HUES6 (cell line): ENCODE data around the gene H2BK1.

Experiments used
- H3K27ac ChIP-seq: 2 replicates; pipeline ENCODE4 v1.7.0; 2013; ENCODE audit warnings: low read depth, mild to moderate bottlenecking, low read length, inconsistent platforms
- H3K27me3 ChIP-seq: 2 replicates; pipeline ENCODE4 v1.6.1; 2013; ENCODE audit warnings: low read length; ENCODE audit not compliant: control insufficient read depth, insufficient read depth
- H3K36me3 ChIP-seq: 2 replicates; pipeline ENCODE4 v1.6.1; 2013; ENCODE audit warnings: low read length; ENCODE audit not compliant: control insufficient read depth, insufficient read depth
- H3K4me1 ChIP-seq: 2 replicates; pipeline ENCODE4 v1.6.1; 2013; ENCODE audit warnings: low read length; ENCODE audit not compliant: control insufficient read depth, insufficient read depth
- H3K4me3 ChIP-seq: 2 replicates; pipeline ENCODE4 v1.5.1; 2013; ENCODE audit warnings: low read depth, low read length
- H3K9ac ChIP-seq: one replicate; pipeline ENCODE4 v1.6.1; 2013; ENCODE audit warnings: mild to moderate bottlenecking, low read length
- H3K9me3 ChIP-seq: 2 replicates; pipeline ENCODE4 v1.6.1; 2013; ENCODE audit warnings: low read depth, low read length; ENCODE audit not compliant: control insufficient read depth, insufficient read depth

H2BK1 gene

DNA sequence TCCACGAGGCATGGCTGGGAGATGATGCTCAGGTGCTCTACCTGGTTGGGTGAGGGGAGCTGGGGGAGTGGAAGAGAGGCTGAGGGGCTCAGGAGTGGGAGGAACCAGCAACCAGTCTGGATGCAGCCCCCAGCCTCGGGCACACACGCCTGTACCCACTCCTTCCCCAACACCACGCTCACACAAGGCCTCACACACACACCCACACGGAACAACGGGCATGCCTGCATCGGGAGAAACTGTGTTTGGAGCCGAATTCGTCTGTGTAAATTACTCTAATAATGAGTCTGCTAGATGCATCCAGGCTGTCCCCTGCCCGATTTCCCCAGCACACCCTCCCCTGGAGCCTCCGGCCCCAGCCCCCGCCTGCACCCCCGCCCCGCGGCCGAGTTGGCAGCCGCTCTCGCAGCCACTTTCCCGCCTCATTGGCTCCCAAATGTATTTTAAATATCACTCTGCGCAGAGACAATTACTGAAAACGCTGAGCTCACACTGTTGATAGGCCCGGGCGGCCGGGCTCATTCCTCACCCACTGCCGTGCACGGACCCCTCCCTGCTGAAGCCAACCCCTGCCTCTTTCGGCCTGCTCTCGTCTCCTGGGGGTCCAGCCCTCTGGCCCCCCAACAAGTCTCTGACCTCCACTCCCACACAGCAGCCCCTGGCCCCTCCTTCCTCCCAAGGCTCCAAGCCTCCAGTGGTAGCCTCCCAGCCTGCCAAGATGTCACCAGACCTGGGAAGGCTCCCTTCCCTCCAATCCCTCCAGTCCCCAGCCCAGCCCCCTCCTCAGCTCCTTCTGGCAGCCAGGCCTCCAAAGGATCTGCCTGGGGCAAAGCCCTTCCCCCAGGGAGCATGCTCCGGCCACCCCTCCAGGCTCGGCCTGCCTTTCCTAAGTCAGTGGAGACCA lies 11.1 kb downstream of the H2BK1 start:
- Histone ChIP-seq H3K9ac (no peak overlapping the region), H3K36me3 (no peaks in the 10 kb centered on the region), H3K4me1 (peaks cover 14% of the 10 kb centered on the region), H3K27me3 (peaks cover 41% of the 10 kb centered on the region), H3K9me3 (no peaks in the 10 kb centered on the region), H3K4me3 (no peak overlapping the region), H3K27ac (no peak overlapping the region)

GRCh38 chr7:151197932-151198331 lies 12.4 kb downstream of the H2BK1 start:
- Histone ChIP-seq H3K27me3 (peaks cover 38% of the 10 kb centered on the region), H3K9ac (no peak overlapping the region), H3K4me1 (peaks cover 14% of the 10 kb centered on the region), H3K4me3 (no peak overlapping the region), H3K9me3 (no peaks in the 10 kb centered on the region), H3K27ac (no peak overlapping the region), H3K36me3 (no peaks in the 10 kb centered on the region)

GRCh38 chr7:151195616-151196450 lies 14.5 kb downstream of the H2BK1 start:
- Histone ChIP-seq H3K4me1 (peaks cover 14% of the 10 kb centered on the region), H3K27ac (no peak overlapping the region), H3K27me3 (peaks cover 40% of the 10 kb centered on the region), H3K9ac (no peak overlapping the region), H3K9me3 (no peaks in the 10 kb centered on the region), H3K4me3 (no peak overlapping the region), H3K36me3 (no peaks in the 10 kb centered on the region)

DNA sequence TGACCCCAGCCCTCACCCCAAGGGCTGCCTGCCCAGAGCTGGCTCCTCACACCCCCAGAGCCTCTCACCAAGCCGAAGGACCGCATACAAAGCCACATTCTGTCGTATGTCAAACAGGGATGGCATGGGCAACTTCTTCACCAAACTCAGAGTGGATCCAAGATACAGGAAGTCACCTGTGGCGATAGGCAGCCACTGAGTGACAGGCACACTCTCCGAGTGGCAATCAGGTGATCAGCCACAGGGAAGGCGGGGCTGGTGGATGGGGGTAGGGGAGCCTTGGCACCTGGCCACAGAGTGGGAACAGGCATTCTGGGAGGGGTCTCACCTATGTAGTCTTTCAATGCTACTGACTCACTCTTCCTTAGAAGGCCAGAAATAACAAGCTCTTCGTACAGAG lies 16.1 kb downstream of the H2BK1 start:
- H3K4me3 ChIP-seq = no peak overlapping the region
- peaks cover 51% of the 10 kb centered on the region for H3K27me3 ChIP-seq
- H3K9ac ChIP-seq = no peak overlapping the region
- H3K9me3 ChIP-seq = no peaks in the 10 kb centered on the region
- H3K36me3 ChIP-seq = no peaks in the 10 kb centered on the region
- peaks cover 2% of the 10 kb centered on the region; the same call in 1 of the 2 replicates for H3K4me1 ChIP-seq
- H3K27ac ChIP-seq = no peak overlapping the region

GRCh38 chr7:151193203-151193978 lies 16.9 kb downstream of the H2BK1 start:
- no peaks in the 10 kb centered on the region for H3K9me3 ChIP-seq
- no peaks in the 10 kb centered on the region for H3K4me1 ChIP-seq
- H3K4me3 ChIP-seq = no peak overlapping the region
- H3K27ac ChIP-seq = no peak overlapping the region
- H3K27me3 ChIP-seq = peaks cover 44% of the 10 kb centered on the region
- no peaks in the 10 kb centered on the region for H3K36me3 ChIP-seq
- no peak overlapping the region for H3K9ac ChIP-seq

GRCh38 chr7:151192002-151192539 lies 18.2 kb downstream of the H2BK1 start:
- H3K27ac ChIP-seq = no peak overlapping the region
- H3K9me3 ChIP-seq = no peaks in the 10 kb centered on the region
- H3K36me3 ChIP-seq = no peaks in the 10 kb centered on the region
- no peak overlapping the region for H3K4me3 ChIP-seq
- no peaks in the 10 kb centered on the region for H3K4me1 ChIP-seq
- peaks cover 42% of the 10 kb centered on the region for H3K27me3 ChIP-seq
- no peak overlapping the region for H3K9ac ChIP-seq

DNA sequence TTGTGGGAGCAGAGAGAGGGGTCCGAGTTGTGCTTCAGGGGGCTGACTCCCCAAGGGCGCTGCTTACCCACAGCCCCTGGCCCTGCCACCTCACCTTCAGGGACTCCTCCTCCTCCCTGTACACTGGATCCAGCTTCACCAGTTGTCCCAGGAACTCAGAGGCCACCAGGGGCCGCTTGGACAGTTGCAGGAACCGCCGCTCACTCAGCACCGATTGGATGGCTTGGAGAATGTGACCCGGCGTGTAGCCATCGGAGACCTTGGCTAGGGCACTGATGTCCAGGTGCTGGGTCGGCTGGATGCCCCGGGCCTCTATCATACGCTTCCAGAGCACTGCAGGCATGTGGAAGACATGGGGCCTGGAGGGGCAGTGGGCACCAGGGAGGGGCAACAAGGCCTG lies 18.7 kb downstream of the H2BK1 start:
- Histone ChIP-seq H3K4me3 (no peak overlapping the region), H3K4me1 (no peaks in the 10 kb centered on the region), H3K9me3 (no peaks in the 10 kb centered on the region), H3K27me3 (peaks cover 36% of the 10 kb centered on the region), H3K9ac (no peak overlapping the region), H3K36me3 (no peaks in the 10 kb centered on the region), H3K27ac (no peak overlapping the region)

DNA sequence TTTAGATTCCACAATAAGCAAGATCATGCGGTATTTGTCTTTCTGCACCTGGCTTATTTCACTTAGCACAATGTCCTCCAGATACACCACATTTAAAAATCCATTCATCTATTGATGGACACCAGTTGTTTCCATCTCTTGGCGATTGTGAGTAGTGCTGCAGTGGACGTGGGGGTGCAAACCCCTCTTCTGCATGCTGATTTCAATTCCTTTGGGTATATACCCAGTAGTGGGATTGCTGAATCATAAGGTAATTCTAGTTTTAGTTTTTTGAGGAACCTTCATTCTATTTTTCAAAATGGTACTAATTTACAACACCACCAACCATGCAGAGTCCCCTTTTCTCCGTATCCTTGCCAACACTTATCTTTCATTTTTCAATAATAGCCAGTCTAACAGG lies 21.2 kb downstream of the H2BK1 start:
- no peaks in the 10 kb centered on the region for H3K9me3 ChIP-seq

DNA sequence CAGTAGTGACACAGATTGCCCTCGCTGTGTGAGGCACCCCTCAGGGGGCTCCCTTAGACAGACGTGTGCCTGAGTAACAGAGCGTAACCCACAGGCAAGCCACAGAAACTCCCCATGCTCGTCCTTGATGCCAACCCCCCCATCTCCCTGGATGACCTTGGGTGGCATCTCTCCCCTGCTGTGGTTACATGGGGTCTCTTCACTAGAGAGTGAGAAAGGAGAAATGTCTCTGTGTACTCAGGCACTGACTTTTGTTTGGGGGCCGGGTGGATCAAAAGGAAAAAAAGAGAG lies 22.1 kb downstream of the H2BK1 start:
- Histone ChIP-seq H3K9me3 (no peaks in the 10 kb centered on the region), H3K27ac (no peak overlapping the region), H3K9ac (no peak overlapping the region), H3K27me3 (peaks cover 13% of the 10 kb centered on the region; the same call in 1 of the 2 replicates), H3K36me3 (no peaks in the 10 kb centered on the region), H3K4me3 (no peak overlapping the region), H3K4me1 (no peaks in the 10 kb centered on the region)

More for the DNA sequence above, 21.2 kb downstream of the H2BK1 start:
- Histone ChIP-seq H3K4me1 (no peaks in the 10 kb centered on the region), H3K27ac (no peak overlapping the region), H3K36me3 (no peaks in the 10 kb centered on the region), H3K4me3 (no peak overlapping the region), H3K9ac (no peak overlapping the region), H3K27me3 (peaks cover 15% of the 10 kb centered on the region; the same call in 1 of the 2 replicates)

GRCh38 chr7:151187409-151188251 lies 22.7 kb downstream of the H2BK1 start:
- Histone ChIP-seq H3K36me3 (no peaks in the 10 kb centered on the region), H3K9ac (no peak overlapping the region), H3K4me3 (no peak overlapping the region), H3K4me1 (no peaks in the 10 kb centered on the region), H3K27me3 (peaks cover 12% of the 10 kb centered on the region; the same call in 1 of the 2 replicates), H3K27ac (no peak overlapping the region), H3K9me3 (no peaks in the 10 kb centered on the region)
